H1 (cell line): ENCODE data around the gene PLA2G15. TPM values are rescaled to one million over a fixed set of nuclear protein-coding genes. Genes with fewer than 3 reads are reported as not detected.

Experiments
- CHD2 ChIP-seq: IDR thresholded peaks from 2 replicates; pipeline ENCODE4 v1.6.1; 2012; ENCODE audit warnings: low read length, improper control_type of control experiment
- CHD7 ChIP-seq: fragments of 300-600 bp; sonication (generic); IDR thresholded peaks from 2 replicates; pipeline ENCODE4 v1.7.1; 2012; ENCODE audit warnings: low read length, moderate library complexity, mild to moderate bottlenecking, inconsistent platforms; ENCODE audit not compliant: insufficient replicate concordance
- FOSL1 ChIP-seq: IDR thresholded peaks from 2 replicates; pipeline ENCODE4 v1.6.1; 2011; ENCODE audit warnings: mild to moderate bottlenecking, low read depth, low read length, moderate library complexity; ENCODE audit not compliant: insufficient read depth
- POU5F1 ChIP-seq: IDR thresholded peaks from 2 replicates; pipeline ENCODE4 v1.6.1; 2011; ENCODE audit warnings: low read depth, mild to moderate bottlenecking, low read length, moderate library complexity
- polyA plus RNA-seq, 7 experiments: library from polyadenylated mRNA; depleted of rRNA in 3 of 7; stranded (reverse) in 5 of 7; unstranded in 2 of 7; fragments of >200 nt in 5 of 7; fragments of 200-250 nt in 2 of 7; gene quantifications; 1 replicate in 5 of 7; 2 replicates in 1 of 7; 4 replicates in 1 of 7; pipeline versions ENCODE4 v1.2.1 to v1.2.3, GENCODE V29; 2011 to 2013; ENCODE audit warnings: missing spikeins in 2 of 7, mixed read lengths in 2 of 7
- total RNA-seq: library from RNA; stranded (reverse); fragmentation: NEBNext Ultra II Directional; extraction: Animal tissue kit (Norgen Biotek cat#: 25700); gene quantifications from 2 replicates; pipeline ENCODE4 v1.2.1, GENCODE V29; 2021

Gene PLA2G15
- total and polyA plus RNA-seq, 2 of the 8 experiments (the other 6 are each of a cell fraction or from before 2014, with no cell fraction given): 11.2 to 12.0 TPM

- TF ChIP-seq CHD2 (no peak), FOSL1 (no peak), CHD7 (no peak), POU5F1 (no peak)
Observed at GRCh38 chr16:68202091-68202519, 43.1 kb upstream of the PLA2G15 start (continued).
